GM12865 (cell line): ENCODE data around the gene BCO2.
"Not testable (repeated sequence)": the region's sequence is repeated elsewhere in the genome, so short reads cannot be mapped to it uniquely, and the experiment has no call there.

Experiments
- DNase-seq: peaks from one replicate; pipeline ENCODE4 v3.0.0; 2010; ENCODE audit warnings: low read depth
- H3K4me3 ChIP-seq: 2 replicates; pipeline ENCODE4 v1.5.1; 2011; ENCODE audit warnings: mild to moderate bottlenecking, low read depth, low read length, control low read depth
- CTCF ChIP-seq: IDR thresholded peaks from 2 replicates; pipeline ENCODE4 v1.5.1; 2011; ENCODE audit warnings: low read length, control low read depth, low read depth, inconsistent platforms; ENCODE audit not compliant: insufficient read depth; ENCODE audit errors: missing control alignments

Gene BCO2

GRCh38 chr11:112161012-112161411 lies 14.3 kb upstream of the BCO2 start:
- DNase-seq: no peak
- no peak overlapping the region for H3K4me3 ChIP-seq
- no peak for TF ChIP-seq CTCF

- not testable (repeated sequence) for H3K4me3 ChIP-seq, DNase-seq
Measured at GRCh38 chr11:112162200-112162599, 13.1 kb upstream of the BCO2 start.

DNA sequence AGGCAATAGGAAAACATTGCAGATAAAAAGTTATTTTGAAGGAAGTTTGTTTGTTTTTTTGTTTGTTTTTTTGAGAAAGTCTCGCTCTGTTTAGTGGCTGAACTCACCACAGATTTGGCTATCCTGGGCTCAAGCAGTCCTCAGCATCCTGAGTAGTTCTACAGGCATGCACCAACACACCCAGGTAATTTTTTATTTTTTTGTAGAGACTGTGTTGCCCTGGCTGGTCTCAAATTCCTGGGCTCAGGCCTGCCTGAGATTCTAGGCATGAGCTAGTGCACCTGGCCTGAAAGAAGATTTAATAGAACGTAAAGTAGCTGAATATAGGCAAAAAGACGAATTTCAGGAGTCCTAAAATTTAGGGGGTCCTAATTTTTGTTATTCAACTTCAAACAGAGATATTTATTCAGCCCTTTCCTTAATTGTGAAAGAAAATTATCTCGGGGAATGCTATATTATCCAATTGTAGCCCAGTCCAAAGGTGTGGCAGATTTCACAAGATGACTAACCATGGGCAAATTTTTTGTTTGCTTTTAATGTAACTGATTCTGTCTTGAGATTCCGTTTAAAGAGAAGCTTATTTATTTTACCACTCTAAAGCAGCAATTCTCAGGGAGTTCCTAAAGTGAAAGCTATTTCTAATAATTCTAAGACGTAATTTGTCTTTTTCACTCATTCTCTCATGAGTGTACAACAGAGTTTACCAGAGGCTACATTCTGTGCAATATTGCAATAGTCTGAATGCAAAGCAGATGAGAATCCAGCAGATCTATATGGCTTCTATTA lies 12.4 kb upstream of the BCO2 start:
- no peak for DNase-seq
- TF ChIP-seq CTCF: no peak
- H3K4me3 ChIP-seq: no peak overlapping the region

GRCh38 chr11:112163875-112164685 lies 11.2 kb upstream of the BCO2 start, which contains the start of gene IL18:
TSS of gene IL18 (minus strand) at chr11:112164094. CDS start at chr11:112155053, 9,041 bp downstream.
- H3K4me3 ChIP-seq: no peak within 1 kb of the TSS
- no peak for DNase-seq
- no peak for TF ChIP-seq CTCF

GRCh38 chr11:112165049-112165448 lies 10.3 kb upstream of the BCO2 start:
- H3K4me3 ChIP-seq: no peak overlapping the region
- no peak for TF ChIP-seq CTCF
- no peak for DNase-seq

DNA sequence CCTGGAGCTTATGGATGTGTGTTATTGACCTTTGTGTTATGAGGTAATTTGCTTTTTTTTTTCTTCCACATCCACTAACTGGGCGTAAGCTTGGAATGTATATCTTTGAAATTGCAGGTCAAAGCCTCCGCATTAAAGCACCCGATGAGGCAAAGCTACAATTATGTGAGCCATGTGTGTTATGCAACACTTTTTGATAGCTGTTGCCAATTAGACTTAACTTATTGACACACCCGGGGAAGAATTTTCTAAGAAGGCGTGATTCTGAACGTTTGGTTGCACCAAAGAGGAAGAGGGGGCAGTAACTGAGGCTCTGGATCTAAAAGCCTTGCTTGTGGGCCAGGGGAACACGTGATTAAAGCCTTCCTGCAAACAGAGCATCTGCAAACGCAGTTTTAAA lies 8.8 kb upstream of the BCO2 start:
- H3K4me3 ChIP-seq: no peak overlapping the region
- DNase-seq: no peak
- TF ChIP-seq CTCF: no peak

DNA sequence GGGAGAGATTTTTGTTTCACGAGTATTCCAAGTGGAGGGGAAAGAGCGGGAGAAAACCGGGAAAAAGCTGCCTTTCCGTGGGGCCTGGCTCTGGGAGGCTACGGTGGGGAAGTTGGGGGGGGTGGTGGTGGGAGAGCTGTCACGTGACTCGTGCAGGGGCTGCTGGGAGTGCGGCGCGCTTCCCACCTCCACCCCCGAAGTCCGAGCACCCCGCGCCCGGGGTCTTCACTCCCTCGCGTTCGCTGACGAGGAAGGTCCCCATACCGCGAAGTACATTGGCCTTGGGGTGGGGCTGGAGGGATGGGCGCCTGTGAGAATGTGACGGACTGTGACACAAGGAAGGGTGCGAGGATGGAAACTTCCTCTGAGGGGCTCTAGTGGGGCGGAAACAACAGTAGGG lies 8.2 kb upstream of the BCO2 start, which contains the start of gene TEX12:
TSS of gene TEX12 (plus strand) at position 228 of the 400 bp plus-strand sequence. CDS start 1,897 bp downstream, outside the sequence.
- H3K4me3 ChIP-seq: no peak within 1 kb of the TSS
- no peak for DNase-seq
- TF ChIP-seq CTCF: no peak
